Natural killer cell (primary cell): ENCODE data around the gene CLEC18C. TPM values are rescaled to one million over a fixed set of nuclear protein-coding genes. Genes with fewer than 3 reads are reported as not detected.

Experiments
- ATAC-seq, 3 donors: fragments of 150-1000 bp in 2 of 3; fragments of 200-7000 bp in 1 of 3; cut with Tn5 transposase; 1 replicate in 1 of 3; 2 replicates in 2 of 3; pipeline ENCODE4 v1.10.0; 2021; ENCODE audit warnings: mild to moderate bottlenecking in 2 of 3, moderate library complexity in 2 of 3
- DNase-seq, 2 donors: peaks; one replicate each; pipeline versions ENCODE4 v3.0.0 to v3.0.0-alpha.2; 2013 to 2021; ENCODE audit warnings: mixed read lengths in 1 of 2
- H3K27ac ChIP-seq: one replicate; pipeline ENCODE4 v1.5.1; 2013; ENCODE audit warnings: mild to moderate bottlenecking, low read length
- H3K27me3 ChIP-seq: one replicate; pipeline ENCODE4 v1.6.1; 2013; ENCODE audit warnings: low read length; ENCODE audit not compliant: control insufficient read depth, insufficient read depth
- H3K36me3 ChIP-seq: one replicate; pipeline ENCODE4 v1.6.1; 2013; ENCODE audit warnings: low read length; ENCODE audit not compliant: control insufficient read depth, insufficient read depth
- H3K4me1 ChIP-seq: one replicate; pipeline ENCODE4 v1.6.1; 2013; ENCODE audit warnings: low read length; ENCODE audit not compliant: control insufficient read depth, insufficient read depth
- H3K4me3 ChIP-seq: one replicate; pipeline ENCODE4 v1.5.1; 2013; ENCODE audit warnings: low read length
- H3K9me3 ChIP-seq: one replicate; pipeline ENCODE4 v1.6.1; 2013; ENCODE audit warnings: low read length; ENCODE audit not compliant: control insufficient read depth, insufficient read depth
- H3K27ac Mint-ChIP-seq, 2 donors: one replicate each; pipeline ENCODE4 v1.8.0; 2022; ENCODE audit warnings: mild to moderate bottlenecking in 2 of 2, mixed read lengths in 2 of 2, moderate library complexity in 1 of 2
- H3K27me3 Mint-ChIP-seq, 2 donors: one replicate each; pipeline ENCODE4 v1.8.0; 2022; ENCODE audit warnings: low read depth in 2 of 2, mixed read lengths in 2 of 2
- H3K36me3 Mint-ChIP-seq: one replicate; pipeline ENCODE4 v1.8.0; 2022; ENCODE audit warnings: mixed read lengths
- H3K4me1 Mint-ChIP-seq, 2 donors: one replicate each; pipeline ENCODE4 v1.8.0; 2022; ENCODE audit warnings: mixed read lengths in 2 of 2
- H3K4me3 Mint-ChIP-seq: one replicate; pipeline ENCODE4 v1.8.0; 2022; ENCODE audit warnings: mild to moderate bottlenecking, moderate library complexity, mixed read lengths
- H3K9me3 Mint-ChIP-seq, 2 donors: one replicate each; pipeline ENCODE4 v1.8.0; 2022; ENCODE audit warnings: mixed read lengths in 2 of 2
- WGBS: methylation state at CpG from one replicate; pipeline ENCODE4 v1.1.7; 2013; ENCODE audit warnings: missing lambda C conversion rate; ENCODE audit not compliant: insufficient coverage; 5-methylcytosine and 5-hydroxymethylcytosine counted together
- intact Hi-C: fragments of 100-400 bp; cut with micrococcal nuclease; formaldehyde crosslinking; loops from one replicate; pipeline ENCODE4 v1.14.2; 2022
- total RNA-seq, 4 donors: library from RNA; stranded (reverse); fragments of 120-200 nt in 1 of 4; gene quantifications; one replicate each; pipeline versions ENCODE4 v1.2.3 to v1.2.4, GENCODE V29; 2013 to 2022
- TF ChIP-seq, protein P1 (sequence below): fragments of 200-600 bp; IDR thresholded peaks from one replicate; pipeline ENCODE4 v1.8.0; 2022; ENCODE audit warnings: antibody characterized with exemption

Gene CLEC18C
- total RNA-seq, 3 donors from 2014 or later (not counting 1 experiment from before 2014, with no cell fraction given) = 0.29 to 0.88 (median 0.59) TPM

DNA sequence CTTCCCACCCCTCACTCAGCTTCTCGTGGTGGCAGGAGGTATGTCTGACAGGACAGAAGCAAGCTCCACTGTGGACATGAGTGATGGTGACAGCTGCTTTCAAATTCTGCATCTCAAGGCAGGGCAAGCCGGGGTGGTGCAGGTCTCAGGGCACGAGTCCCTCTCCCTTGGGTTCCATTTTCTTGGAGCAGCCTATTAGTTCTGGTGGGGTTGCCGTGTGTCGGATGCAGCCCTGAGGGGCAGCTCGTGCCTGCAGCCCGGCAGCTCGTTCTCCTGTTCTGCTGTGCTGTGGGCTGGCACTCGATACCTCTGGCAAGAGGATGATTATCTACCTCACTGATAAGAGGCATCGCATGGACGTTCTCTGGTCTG is 16.5 kb upstream of the CLEC18C start:
- no peaks in the 10 kb centered on the region for H3K9me3 Mint-ChIP-seq
- H3K9me3 ChIP-seq = no peaks in the 10 kb centered on the region
- no peaks in the 10 kb centered on the region for H3K4me1 Mint-ChIP-seq
- no peaks in the 10 kb centered on the region for H3K27me3 ChIP-seq
- no peak overlapping the region for H3K27ac Mint-ChIP-seq
- ATAC-seq (no peak), DNase-seq (peak in 1 of 2 donors; percentile 6)
- intact Hi-C loops = no loop called here
- 96% methylated on average over 11 of the region's 11 CpGs for WGBS
- H3K36me3 Mint-ChIP-seq = peaks cover 22% of the 10 kb centered on the region
- no peak overlapping the region for H3K4me3 Mint-ChIP-seq
- H3K27me3 Mint-ChIP-seq = no peaks in the 10 kb centered on the region
- peaks cover 98% of the 10 kb centered on the region for H3K36me3 ChIP-seq
- no peaks in the 10 kb centered on the region for H3K4me1 ChIP-seq
- H3K27ac ChIP-seq = no peak overlapping the region
- TF ChIP-seq, protein P1, sequence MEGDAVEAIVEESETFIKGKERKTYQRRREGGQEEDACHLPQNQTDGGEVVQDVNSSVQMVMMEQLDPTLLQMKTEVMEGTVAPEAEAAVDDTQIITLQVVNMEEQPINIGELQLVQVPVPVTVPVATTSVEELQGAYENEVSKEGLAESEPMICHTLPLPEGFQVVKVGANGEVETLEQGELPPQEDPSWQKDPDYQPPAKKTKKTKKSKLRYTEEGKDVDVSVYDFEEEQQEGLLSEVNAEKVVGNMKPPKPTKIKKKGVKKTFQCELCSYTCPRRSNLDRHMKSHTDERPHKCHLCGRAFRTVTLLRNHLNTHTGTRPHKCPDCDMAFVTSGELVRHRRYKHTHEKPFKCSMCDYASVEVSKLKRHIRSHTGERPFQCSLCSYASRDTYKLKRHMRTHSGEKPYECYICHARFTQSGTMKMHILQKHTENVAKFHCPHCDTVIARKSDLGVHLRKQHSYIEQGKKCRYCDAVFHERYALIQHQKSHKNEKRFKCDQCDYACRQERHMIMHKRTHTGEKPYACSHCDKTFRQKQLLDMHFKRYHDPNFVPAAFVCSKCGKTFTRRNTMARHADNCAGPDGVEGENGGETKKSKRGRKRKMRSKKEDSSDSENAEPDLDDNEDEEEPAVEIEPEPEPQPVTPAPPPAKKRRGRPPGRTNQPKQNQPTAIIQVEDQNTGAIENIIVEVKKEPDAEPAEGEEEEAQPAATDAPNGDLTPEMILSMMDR = no peak
- H3K4me3 ChIP-seq = no peak overlapping the region

DNA sequence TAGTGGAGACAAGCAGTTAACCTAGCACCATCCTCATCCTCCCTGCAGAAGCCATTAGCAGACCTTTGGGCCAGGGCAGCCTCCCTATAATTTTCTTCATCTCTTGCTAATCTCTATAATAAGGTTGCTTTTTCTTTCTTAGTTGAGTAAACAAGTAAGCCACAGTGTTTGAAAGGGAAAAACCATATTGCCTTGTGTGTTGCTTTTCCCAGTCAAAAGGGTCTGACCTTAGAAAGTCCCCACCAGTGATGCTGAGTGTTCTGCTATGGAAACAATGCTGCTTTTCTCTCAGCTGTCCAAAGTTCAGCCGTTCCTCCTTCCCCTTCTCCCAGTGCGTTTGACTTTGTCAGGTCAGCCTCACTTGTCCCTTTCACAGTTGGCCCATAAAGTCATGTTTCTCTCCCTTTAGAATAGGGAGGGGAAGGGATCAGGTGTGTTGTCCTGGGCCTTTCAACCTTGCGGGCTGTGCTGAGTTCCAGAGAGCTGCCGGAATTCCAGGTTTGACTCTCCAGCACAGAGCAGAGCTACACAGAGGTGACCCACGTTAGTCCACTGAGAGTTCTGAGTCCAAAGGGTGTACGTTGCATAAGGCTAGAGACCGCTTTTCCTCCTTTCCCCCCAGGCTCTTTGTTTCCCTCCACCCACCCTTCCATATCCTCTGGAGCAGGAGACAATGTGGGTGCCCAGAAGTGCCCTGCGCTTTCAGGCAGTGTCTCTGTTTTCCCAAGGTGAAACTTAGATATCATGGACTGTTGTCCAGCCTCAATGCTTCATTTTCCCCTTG is 15.9 kb upstream of the CLEC18C start:
- 95% methylated on average over 7 of the region's 8 CpGs for WGBS
- H3K36me3 ChIP-seq = peaks cover 98% of the 10 kb centered on the region

DNA sequence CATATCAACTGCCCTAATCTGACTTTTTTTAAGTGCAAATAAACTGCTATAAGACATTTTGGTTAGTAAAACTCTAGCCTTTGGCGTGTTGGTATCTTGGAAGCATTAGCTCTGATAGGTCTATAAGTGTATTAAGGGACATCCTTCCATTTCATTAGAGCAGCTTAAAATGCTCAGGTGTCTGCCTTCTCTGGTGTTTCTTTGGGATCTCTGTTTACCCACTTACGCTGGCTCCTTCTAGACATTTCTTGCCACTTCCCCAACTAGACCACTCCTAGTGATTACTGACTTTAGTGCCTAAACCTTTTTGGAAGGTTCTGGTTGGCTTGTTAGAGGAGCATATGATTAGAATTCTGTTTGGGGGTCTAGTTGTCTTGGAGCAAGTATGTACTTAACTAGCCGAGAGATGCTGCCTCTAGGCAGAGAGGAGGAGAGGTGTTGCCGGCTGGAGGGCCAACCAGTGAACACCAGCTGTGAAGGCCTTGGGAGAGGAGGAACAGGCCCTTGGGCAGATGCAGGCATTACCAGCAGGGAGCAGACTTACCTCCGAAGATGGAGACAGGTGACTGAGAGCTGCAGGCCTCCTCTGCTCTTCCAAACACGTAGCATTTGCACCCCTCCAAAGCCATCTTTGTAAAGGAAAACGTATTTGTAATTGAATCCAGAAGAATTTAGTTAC is 15.2 kb upstream of the CLEC18C start:
- Histone ChIP-seq H3K4me3 (no peak overlapping the region), H3K27ac (no peak overlapping the region), H3K4me1 (no peaks in the 10 kb centered on the region), H3K9me3 (no peaks in the 10 kb centered on the region), H3K36me3 (peaks cover 93% of the 10 kb centered on the region), H3K27me3 (no peaks in the 10 kb centered on the region)
- DNase-seq (peak in 1 of 2 donors; percentile 12), ATAC-seq (no peak)
- peaks cover 13% of the 10 kb centered on the region for H3K36me3 Mint-ChIP-seq
- H3K4me3 Mint-ChIP-seq = no peak overlapping the region
- H3K27me3 Mint-ChIP-seq = no peaks in the 10 kb centered on the region
- no peaks in the 10 kb centered on the region for H3K4me1 Mint-ChIP-seq
- no peak overlapping the region for H3K27ac Mint-ChIP-seq
- no peaks in the 10 kb centered on the region for H3K9me3 Mint-ChIP-seq
- intact Hi-C loops = no loop called here
- WGBS = 95% methylated on average over 7 of the region's 7 CpGs
- TF ChIP-seq, protein P1 = no peak

More for the DNA sequence above, 15.9 kb upstream of the CLEC18C start:
- Mint-ChIP-seq H3K4me1 (no peaks in the 10 kb centered on the region), H3K27me3 (no peaks in the 10 kb centered on the region), H3K9me3 (no peaks in the 10 kb centered on the region), H3K36me3 (peaks cover 20% of the 10 kb centered on the region), H3K27ac (peak overlapping the region in 1 of 2 donors; percentile 21), H3K4me3 (no peak overlapping the region)
- Histone ChIP-seq H3K4me3 (no peak overlapping the region), H3K4me1 (no peaks in the 10 kb centered on the region), H3K27me3 (no peaks in the 10 kb centered on the region), H3K27ac (no peak overlapping the region), H3K9me3 (no peaks in the 10 kb centered on the region)
- TF ChIP-seq, protein P1 = no peak
- DNase-seq = peak in 1 of 2 donors; percentile 4
- intact Hi-C loops = no loop called here
- ATAC-seq = no peak
